ENCODE results near the gene PIEZO1.
"Not testable (repeated sequence)": the region's sequence is repeated elsewhere in the genome, so short reads cannot be mapped to it uniquely, and the experiment has no call there.

The PIEZO1 gene

GRCh38 chr16:88804173-88804551, 19.1 kb upstream of the PIEZO1 start:
- FAIRE-seq = no peak

DNA sequence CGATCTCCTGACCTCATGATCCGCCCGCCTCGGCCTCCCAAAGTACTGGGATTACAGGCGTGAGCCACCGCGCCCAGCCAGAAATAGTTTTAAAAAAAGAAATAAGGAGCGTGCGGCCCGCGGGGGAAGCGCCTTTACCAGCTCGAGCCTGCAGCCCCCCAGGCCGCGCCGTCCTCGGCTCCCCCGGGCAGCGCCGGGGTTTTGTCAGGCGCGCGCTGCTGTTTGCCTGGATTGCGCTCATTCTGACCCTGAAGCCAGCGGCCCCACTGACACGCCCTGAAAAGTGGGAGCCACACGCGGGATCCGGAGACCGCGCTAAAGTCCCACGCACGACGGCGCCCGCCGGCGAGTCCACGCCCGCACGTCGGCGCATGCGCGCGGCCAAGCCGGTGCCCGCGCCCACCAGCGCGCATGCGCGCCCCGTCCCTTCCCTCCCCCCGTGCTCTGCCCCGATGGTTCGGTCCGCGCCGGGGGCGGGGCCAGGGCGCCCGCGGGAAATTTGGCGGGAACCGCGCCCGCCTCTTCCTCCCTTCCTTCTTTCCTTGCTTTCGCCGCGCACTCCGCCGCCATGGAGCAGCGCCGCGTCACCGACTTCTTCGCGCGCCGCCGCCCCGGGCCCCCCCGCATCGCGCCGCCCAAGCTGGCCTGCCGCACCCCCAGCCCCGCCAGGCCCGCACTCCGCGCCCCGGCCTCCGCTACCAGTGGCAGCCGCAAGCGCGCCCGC, 18.4 kb upstream of the PIEZO1 start, which contains the start of gene CDT1:
Gene CDT1 (plus strand): TSS at position 526 of the 724 bp plus-strand sequence. CDS start 43 bp downstream, at position 569.
- no peak for FAIRE-seq

DNA sequence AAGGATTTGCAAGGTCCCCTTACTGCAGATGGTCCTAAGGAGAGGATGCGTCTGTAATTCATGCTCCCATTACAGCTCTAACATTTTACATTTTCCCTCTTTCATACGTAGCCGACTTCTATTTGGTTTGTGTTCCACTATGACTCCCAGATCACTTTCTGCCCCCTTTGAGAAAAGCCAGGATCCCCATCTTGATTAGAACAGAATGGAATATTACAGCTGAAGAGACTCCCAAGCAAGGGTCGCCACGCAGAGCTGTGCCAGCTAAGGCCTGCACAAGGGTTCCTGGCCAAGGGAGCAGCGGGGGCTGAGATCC, 15.2 kb upstream of the PIEZO1 start:
- no peak for FAIRE-seq

GRCh38 chr16:88799569-88800276, 14.7 kb upstream of the PIEZO1 start:
- no peak for FAIRE-seq

- FAIRE-seq = no peak
These were observed 13.9 kb upstream of the PIEZO1 start for GRCh38 chr16:88798772-88799455.

DNA sequence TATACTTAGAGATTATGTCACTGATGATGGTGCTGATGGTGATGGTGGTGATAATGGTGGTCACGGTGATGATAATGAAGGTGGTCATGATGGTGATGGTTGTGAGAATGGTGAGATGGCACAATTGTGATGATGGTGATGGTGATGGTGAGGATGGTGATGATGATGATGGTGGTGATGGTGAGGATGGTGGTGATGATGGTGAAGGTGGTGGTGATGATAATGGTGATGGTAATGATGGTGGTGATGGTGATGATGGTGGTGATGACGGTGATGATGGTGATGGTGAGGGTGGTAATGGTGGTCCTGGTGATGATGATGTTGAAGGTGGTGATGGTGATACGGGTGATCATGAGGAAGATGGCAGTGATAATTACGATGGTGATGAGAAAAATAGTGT, 13.1 kb upstream of the PIEZO1 start:
- no peak for FAIRE-seq

DNA sequence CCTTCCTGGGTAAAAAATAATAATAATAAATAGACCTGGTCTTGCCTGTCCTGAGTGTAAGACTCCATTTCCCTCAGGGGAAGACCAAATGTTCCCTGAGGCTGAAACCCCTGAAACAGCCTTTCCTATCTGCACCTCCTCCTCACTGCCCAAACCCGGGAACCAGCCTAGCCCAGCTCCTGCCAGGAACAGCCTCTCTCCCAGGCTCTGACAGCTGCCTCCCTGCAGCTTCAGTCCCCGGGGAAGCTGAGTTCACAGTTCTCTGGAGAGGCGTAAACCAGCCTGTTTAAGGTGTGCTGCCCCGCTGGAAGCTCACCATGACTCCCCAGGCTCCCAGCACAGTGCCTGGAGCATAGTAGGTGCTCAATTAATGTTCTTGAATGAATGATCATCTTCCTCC, 11.3 kb upstream of the PIEZO1 start:
- FAIRE-seq = no peak

DNA sequence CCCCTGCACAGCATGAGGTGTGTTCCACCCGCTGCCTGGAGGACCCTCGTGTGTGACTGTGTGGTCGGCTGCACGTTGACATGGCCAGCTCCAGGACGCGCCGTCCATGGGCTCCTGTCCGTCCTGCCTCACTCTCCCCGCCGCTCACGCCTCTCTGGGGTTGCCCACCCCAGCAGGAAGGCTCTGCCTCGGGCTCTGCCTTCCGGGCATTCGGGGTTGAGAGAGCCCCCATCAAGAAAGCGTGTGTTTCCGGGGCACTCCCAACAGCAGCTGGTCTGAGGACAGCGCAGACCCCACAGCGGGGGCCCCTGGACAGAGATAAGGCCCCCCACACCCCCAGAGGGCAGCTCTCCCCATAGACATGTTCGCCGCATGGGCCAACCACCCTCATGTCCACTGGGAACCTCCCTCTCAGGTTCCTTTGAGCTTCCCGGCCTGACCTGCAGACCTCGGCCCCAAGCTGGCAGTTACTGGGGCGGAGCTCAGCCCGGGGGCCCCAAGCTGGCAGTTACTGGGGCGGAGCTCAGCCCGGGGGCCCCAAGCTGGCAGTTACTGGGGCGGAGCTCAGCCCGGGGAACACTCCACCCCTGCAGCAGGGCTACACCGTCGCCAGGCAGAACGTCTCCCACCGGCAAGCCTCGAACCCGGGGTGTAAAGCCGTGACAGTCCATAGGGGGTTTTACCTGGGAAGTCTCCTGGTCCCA, 8.4 kb upstream of the PIEZO1 start:
- FAIRE-seq = no peak

- no peak for FAIRE-seq
These were observed 7.7 kb upstream of the PIEZO1 start for GRCh38 chr16:88792668-88793250.

DNA sequence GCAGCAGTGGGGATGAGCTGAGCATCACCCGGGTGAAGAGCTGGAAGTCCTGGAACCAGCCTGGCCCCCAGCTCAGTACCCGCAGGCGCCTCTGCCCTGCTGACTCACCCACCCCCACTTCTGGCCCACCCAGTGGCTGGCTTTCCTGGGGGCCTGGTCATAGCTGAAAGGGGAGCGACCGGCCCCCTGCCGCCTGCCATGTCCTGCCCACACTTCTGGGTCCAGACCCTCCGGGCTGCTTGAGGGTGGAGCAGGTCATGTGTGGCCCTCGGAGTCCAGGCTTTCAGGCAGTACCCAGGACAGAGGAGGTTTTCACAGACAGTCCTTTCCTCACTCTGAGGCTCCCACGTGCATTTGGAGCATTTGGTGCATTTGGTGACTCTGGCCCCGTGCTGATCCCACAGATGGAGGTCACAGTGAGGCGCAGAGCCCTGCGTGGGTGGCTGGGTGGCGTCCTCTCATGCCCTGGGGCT, 7.1 kb upstream of the PIEZO1 start:
- no peak for FAIRE-seq

GRCh38 chr16:88790312-88791211, 5.5 kb upstream of the PIEZO1 start:
- no peak for FAIRE-seq

DNA sequence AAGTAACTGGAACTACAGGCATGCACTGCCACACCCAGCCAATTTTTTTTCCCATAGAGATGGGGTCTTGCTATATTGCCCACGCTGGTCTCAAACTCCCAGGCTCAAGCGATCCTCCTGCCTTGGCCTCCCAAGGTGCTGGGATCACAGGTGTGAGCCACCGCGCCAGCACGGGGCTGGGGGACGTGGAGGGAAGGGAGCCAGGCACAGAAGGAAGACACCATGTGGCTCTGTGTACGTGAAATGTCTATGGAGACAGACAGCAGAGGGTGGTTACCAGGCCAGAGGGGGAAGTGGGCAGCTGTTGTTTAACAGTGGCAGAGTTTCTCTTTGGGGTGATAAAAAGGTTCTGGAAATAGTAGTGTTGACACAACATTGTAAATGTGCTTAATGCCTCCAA, 4.6 kb upstream of the PIEZO1 start:
- FAIRE-seq = no peak

DNA sequence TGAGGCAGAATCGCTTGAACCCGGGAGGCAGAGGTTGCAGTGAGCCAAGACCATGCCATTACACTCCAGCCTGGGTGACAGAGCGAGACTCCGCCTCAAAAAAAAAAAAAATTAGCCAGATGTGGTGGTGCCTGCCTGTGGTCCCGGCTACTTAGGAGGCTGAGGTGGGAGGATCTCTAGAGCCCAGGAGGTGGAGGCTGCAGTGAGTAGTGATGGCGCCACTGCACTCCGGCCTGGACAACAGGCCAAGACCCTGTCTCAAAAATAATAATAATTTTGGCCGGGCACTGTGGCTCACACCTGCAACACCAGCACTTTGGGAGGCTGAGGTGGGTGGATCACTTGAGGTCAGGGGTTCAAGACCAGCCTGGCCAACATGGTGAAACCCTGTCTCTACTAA, 3.7 kb upstream of the PIEZO1 start:
- not testable (repeated sequence) for FAIRE-seq

GRCh38 chr16:88787579-88788314, 2.7 kb upstream of the PIEZO1 start:
- FAIRE-seq = no peak

- FAIRE-seq = no peak
These were observed 239 bp downstream of the PIEZO1 start for GRCh38 chr16:88784856-88785105.

GRCh38 chr16:88784074-88784855, 755 bp downstream of the PIEZO1 start:
- no peak for FAIRE-seq

DNA sequence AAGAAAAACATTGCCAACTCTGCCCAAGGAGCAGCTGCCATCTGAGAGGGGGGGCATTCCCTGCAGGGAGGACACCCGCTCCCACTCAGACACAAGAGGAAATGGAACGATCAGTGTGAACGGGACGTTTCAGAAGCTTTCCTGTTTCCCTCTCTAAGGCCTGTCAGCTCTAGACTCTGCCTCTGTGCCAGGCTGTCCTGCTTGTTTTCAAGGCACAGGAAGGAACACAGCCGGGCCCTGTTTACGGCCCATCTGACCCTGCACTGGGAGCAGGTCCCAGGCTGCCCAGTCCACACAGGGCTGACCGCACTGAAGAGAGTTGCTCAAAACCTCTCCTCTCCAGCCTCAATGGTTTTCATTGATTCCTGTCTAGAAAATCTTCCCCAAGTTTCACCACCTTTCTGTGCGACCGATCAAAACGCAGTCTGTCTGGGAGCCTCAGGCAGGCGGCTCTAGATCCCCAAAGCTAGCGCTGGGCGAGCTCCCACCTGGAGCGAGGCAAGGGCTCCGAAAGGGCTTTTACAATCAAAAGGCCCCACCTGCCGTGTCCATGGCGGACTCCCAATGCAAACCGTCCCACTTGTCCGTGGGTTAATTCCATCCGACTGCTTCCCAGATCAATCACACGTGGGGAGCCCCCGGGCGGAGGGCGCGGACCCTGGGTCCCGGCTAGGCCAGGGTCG, 1.5 kb downstream of the PIEZO1 start:
- no peak for FAIRE-seq

DNA sequence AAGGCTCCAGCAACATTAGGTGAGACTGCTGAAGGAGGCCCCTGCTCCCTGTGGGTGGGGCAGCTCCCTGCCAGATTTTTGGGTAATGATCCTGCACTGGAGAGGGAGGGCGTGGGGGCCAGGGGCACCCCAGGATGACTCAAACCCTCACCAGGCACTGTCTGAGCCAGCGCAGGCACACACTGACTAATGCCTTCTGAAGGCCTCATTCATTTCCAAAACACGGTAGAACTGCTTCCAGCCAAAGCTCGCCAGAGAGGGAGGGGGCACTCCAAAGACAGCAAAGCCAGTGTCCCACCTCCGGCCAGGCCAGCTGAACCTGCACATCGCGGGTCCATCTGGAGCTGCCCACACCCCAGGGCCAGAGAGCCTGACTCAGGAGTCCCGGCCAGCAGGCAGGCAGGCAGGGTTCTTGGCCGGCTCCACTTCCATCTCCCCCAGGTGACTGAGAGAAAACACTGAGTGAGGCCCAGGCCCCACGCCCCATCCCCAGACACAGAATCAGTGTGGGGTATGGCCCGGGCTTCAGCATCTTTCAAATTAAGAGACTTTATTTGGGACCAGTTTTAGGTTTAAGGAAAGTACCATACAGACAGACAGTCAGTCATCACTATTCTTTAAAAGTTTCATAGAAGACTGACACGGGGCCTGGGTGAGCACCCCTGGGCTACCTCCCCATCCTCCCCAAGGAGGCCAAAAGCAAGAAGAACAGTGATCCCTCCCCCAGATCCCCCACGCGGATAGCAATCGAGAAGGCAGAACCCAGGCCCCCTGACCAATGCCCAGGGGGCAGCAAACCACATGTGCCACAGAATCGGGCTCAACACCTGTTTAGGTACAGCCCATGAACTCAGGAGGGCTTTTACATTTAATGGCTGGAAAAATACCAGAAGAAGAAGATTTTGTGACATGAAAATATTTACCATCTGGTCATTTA, 2.3 kb downstream of the PIEZO1 start:
- no peak for FAIRE-seq

Measured in A204.1 (cell line).